ENCODE measurements around the gene RAB31.

- no peak for TF ChIP-seq CTCF (IDR thresholded peaks at IDR 0.05)
- no peak for TF ChIP-seq POLR2A (IDR thresholded peaks at IDR 0.05)
Observed at GRCh38 chr18:9688036-9688741, 19.9 kb upstream of the RAB31 start.

All from uterus (tissue), 2 donors.